ENCODE results near the gene PHF24. TPM values are rescaled to one million over a fixed set of nuclear protein-coding genes. Genes with fewer than 3 reads are reported as not detected.
"Not testable (repeated sequence)": the region's sequence is repeated elsewhere in the genome, so short reads cannot be mapped to it uniquely, and the experiment has no call there.

PHF24 gene
- total RNA-seq = not detected in 2 replicates

GRCh38 chr9:34957492-34958410 is at the start of gene PHF24:
Gene PHF24 (plus strand): TSS chr9:34958285. CDS start chr9:34971299, 13,014 bp downstream.
- peak; percentile 27 for DNase-seq

GRCh38 chr9:34927061-34927460 is 31.0 kb upstream of the PHF24 start:
- DNase-seq = no peak

GRCh38 chr9:34928921-34929320 is 29.2 kb upstream of the PHF24 start:
- DNase-seq = no peak

DNA sequence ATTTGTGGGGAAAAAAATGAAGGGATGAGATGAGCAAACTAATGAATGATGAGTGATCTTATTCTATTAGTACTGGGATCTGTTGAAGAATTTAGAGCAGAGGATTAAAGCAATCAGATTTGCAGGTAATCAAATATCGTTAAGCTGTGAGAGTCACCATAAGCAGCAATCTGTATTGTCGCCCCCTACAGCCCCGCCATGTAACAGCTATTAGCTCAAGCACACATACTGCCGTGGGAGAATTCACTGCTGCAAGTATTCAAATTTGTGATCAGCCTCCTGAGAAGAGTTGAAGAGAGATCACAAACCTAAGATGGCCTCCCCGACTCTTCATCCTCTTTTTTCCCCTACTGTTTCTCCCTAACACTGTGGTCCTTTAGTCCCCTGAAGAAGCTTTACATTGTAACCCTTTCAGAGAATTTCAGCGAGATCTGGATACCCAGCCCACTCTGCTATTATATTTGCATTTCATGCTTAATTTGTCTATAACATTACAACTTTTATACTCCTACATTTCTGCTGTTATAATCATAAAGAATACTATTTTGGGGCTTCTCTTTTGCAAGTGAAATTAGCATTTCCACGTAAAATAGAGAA is 28.5 kb upstream of the PHF24 start:
- DNase-seq = peak; percentile 55

DNA sequence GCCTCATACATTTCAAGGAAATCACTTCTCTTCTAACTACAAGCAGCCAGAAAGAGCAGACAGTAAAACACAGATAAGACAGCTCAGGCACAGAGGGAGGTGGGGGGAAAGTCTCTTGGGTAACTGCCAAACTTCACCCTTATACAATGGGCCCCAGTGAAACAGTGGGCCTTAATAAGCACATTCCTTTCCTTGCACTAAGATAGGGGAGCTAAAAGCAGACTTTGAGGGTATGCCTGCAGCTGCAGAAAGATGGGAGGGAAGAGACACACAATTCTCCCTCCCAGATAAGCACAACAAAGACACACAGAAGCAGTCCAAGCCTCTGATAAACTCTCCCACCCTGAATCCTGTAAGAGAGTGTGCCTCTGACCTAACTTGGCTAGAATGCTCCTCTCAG is 18.1 kb upstream of the PHF24 start:
- DNase-seq = not testable (repeated sequence)

DNA sequence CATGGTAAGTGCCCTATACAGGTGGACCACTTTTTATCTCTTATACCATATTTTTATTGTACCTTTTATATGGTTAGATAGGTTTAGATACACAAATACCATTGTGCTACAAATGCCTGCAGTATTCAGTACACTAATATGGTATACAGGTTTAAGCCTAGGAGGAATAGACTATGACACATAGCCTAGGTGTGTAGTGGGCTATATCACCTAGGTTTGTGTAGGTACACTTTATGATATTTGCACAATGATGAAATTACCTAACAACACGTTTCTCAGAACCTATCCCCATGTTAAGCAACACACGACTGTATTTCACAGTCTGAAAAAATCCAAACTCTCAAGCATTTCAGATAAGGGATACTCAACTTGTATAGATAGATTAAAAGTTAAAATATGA is 9.6 kb upstream of the PHF24 start:
- no peak for DNase-seq

- DNase-seq = no peak
Measured at GRCh38 chr9:34954225-34954624, 3.9 kb upstream of the PHF24 start.

- not testable (repeated sequence) for DNase-seq
Measured at GRCh38 chr9:34956066-34956465, 2.0 kb upstream of the PHF24 start.

- no peak for DNase-seq
Measured at GRCh38 chr9:34956648-34957047, 1.4 kb upstream of the PHF24 start.

GRCh38 chr9:34958411-34958982 is 412 bp downstream of the PHF24 start:
- no peak for DNase-seq

DNA sequence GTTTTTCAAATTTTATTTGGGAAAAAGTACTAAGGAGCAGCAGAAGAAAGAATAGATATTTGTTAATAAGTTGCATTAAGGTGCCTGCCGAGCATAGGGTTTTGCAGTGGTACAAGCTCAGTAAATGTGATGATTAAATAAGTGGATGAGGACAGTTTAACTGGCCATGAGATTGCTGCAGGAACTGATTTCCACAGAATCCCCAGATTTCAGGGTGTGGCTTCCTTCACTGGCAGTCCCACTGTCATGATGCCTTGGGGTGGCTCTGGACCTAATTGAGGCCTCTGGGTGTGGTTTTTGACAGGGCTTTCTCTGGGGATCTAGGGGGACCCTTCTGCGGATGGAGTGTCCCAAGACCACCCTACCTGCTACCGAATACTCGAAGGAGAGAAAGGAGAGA is 1.4 kb downstream of the PHF24 start:
- no peak for DNase-seq

DNA sequence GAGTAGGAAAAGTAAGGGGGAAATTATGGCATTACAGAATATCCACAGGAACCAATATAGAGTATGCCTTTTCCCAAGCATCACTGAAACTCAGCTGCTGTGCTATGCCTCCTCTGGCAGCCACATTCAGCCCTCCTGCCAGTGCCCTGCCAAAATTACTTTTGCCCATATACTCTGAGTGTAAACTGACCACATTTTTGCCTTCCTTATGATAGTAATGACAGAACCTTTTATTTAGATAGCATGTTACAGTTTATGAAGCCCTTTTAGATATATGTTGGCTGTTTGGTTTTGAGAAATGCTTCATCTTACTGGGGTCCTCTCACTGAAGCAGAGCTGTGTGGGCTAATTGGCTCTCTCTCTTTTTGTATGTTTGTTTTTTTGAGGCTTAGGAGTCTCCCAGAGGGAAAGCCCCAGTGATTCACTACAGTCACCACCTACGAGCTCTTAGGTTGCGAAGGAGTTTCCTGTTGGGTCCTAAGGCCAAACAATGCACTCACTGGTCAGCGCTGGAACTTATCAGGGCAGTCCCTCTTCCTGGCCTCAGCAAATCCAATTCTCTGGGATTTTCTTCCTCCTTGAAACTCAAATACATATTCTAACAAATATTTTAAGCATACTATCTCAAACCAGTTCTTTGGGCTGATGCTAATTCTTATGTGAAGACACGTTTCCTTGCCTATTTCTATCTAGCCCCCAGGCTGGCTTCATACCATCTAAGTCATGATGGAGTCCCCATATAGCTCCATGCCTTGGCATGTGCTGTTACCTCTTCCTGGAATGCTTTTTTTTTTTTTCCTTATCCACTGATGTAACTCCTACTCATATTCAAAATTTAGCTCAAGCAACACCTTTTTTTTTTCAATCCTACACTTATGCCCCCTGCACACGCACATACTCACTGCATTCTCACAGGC is 3.7 kb downstream of the PHF24 start:
- DNase-seq = peak; percentile 74

- DNase-seq = no peak
Measured at GRCh38 chr9:34962546-34962945, 4.5 kb downstream of the PHF24 start.

GRCh38 chr9:34963552-34963951 is 5.5 kb downstream of the PHF24 start:
- no peak for DNase-seq

- DNase-seq = no peak
Measured at GRCh38 chr9:34964458-34964857, 6.4 kb downstream of the PHF24 start.

DNA sequence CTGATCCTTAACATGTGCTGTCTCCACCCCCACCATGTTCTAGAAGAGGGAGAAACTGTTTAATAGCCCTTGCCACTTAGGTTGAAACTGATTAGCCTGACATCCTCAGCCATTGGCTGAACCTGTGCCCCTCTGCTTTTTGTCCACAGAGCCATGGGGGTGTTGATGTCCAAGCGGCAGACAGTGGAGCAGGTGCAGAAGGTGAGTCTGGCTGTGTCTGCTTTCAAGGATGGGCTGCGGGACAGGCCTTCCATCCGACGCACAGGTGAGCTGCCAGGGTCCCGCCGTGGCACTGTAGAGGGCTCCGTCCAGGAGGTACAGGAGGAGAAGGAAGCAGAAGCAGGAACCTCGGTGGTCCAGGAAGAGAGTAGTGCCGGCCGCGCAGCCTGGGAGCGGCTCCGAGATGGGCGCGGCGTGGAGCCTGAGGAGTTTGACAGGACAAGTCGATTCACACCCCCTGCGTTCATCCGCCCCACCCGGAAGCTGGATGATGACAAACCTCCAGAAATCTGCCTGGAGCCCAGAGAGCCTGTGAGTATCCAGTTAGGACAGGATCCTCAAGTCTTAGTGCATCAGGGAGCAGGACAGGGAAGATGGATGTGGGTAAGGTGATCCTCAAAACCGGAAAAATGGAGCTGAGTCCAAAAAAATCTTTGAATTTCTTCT is 13.2 kb downstream of the PHF24 start:
- no peak for DNase-seq

DNA sequence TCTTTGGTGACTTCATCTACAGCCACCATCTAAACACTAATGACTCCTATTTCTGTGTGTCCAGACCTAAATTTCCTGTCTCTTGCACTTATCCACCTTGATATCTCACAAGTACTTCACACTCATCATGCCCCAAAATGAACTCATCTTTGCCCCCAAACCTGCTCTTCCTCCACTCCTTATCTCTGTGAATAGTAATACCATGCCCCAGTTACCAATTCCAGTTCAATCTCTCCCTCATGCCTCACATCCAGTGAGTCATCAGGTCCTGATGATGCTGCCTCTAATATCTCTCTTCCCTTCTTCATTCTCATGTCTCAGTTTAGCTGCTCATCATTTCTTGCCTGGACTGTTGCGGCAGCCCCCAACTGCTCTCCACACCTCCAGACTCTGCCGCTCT is 16.6 kb downstream of the PHF24 start:
- DNase-seq = no peak

DNA sequence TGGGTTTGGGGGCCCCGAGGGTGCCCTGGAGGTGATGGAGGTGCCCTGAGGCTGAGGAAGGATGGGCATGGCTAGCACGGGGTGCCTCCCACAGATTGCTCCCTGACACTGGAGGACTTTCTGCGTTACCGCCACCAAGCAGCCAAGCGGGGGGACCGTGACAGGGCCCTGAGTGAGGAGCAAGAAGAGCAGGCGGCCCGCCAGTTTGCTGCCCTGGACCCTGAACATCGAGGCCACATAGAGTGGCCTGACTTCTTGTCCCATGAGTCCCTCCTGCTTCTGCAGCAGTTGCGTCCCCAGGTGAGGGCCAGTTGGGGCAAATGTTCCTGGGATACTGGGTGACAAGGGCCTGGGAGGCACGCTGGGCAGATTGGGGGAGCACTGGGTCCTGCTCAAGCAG is 18.4 kb downstream of the PHF24 start:
- DNase-seq = no peak

- DNase-seq = no peak
Measured at GRCh38 chr9:34976992-34977391, 18.9 kb downstream of the PHF24 start.

- DNase-seq = no peak
Measured at GRCh38 chr9:34980181-34980761, 22.2 kb downstream of the PHF24 start.

- no peak for DNase-seq
Measured at GRCh38 chr9:34982361-34982760, 24.3 kb downstream of the PHF24 start.

GRCh38 chr9:34983209-34983608 is 25.1 kb downstream of the PHF24 start:
- no peak for DNase-seq

All from dermis blood vessel endothelial cell (primary cell).